HG03060 (cell line): ENCODE data around the gene MCF2L.
"Not testable (repeated sequence)": the region's sequence is repeated elsewhere in the genome, so short reads cannot be mapped to it uniquely, and the experiment has no call there.

Source experiments
- ATAC-seq: cut with Tn5 transposase; IDR thresholded peaks from one replicate; pipeline ENCODE4 v1.9.1; 2021; ENCODE audit warnings: low read depth, moderate number of reproducible peaks; ENCODE audit not compliant: unreplicated experiment

MCF2L gene

GRCh38 chr13:113105032-113105920, 136.3 kb downstream of the MCF2L start, which contains the start of gene F7:
F7 (plus strand) TSS chr13:113105791; CDS start chr13:113105842, 51 bp downstream.
- ATAC-seq = no peak

GRCh38 chr13:113105921-113106452, 137.0 kb downstream of the MCF2L start:
- no peak for ATAC-seq

- ATAC-seq = no peak
Observed at GRCh38 chr13:113106711-113107351, 137.8 kb downstream of the MCF2L start.

GRCh38 chr13:113108521-113108920, 139.5 kb downstream of the MCF2L start:
- not testable (repeated sequence) for ATAC-seq

GRCh38 chr13:113109151-113110047, 140.4 kb downstream of the MCF2L start:
- no peak for ATAC-seq

GRCh38 chr13:113110048-113110851, 141.2 kb downstream of the MCF2L start:
- ATAC-seq = no peak

- ATAC-seq = no peak
Observed at GRCh38 chr13:113110852-113111315, 141.9 kb downstream of the MCF2L start.

GRCh38 chr13:113111821-113112220, 142.8 kb downstream of the MCF2L start:
- ATAC-seq = not testable (repeated sequence)

- not testable (repeated sequence) for ATAC-seq
Observed at GRCh38 chr13:113112475-113112874, 143.5 kb downstream of the MCF2L start.

- ATAC-seq = no peak
Observed at GRCh38 chr13:113112893-113113845, 144.2 kb downstream of the MCF2L start.

GRCh38 chr13:113113846-113114271, 144.8 kb downstream of the MCF2L start:
- ATAC-seq = no peak

- ATAC-seq = no peak
Observed at GRCh38 chr13:113114511-113115362, 145.7 kb downstream of the MCF2L start.

GRCh38 chr13:113115363-113116205, 146.6 kb downstream of the MCF2L start:
- no peak for ATAC-seq

GRCh38 chr13:113116206-113116800, 147.3 kb downstream of the MCF2L start:
- no peak for ATAC-seq

- no peak for ATAC-seq
Observed at GRCh38 chr13:113116871-113117271, 147.9 kb downstream of the MCF2L start.

- ATAC-seq = no peak
Observed at GRCh38 chr13:113117335-113117872, 148.4 kb downstream of the MCF2L start.
